Hematopoietic multipotent progenitor cell treated with erythropoietin and hydrocortisone succinate and interleukin-3 and kit ligand, for 17 days (in vitro differentiated cells): ENCODE data around the gene AHDC1.
"Not testable (repeated sequence)": the region's sequence is repeated elsewhere in the genome, so short reads cannot be mapped to it uniquely, and the experiment has no call there.

ENCODE experiments used
- DNase-seq: peaks from one replicate; pipeline ENCODE4 v3.0.0-alpha.2; 2015; ENCODE audit warnings: low spot score

AHDC1 gene

DNA sequence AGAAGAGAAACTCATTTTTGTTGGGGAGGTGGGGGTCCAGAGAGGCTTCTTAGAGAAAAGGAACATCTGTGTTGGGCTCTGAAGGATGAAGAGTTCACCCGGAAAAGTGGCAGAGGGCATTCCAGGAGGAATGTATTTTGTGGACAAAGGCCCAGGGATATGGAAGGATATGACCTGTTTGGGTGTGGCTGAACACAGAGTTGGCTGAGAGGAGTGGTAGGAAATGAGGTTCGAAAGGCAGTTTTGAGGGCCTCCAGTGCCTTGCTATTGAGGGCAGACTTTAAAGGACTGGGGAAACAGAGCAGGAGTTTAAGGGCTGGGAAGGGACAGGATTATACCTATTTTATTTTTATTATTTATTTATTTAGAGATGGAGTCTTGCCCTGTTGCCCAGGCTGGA lies 86.6 kb downstream of the AHDC1 start:
- DNase-seq, result no peak

DNA sequence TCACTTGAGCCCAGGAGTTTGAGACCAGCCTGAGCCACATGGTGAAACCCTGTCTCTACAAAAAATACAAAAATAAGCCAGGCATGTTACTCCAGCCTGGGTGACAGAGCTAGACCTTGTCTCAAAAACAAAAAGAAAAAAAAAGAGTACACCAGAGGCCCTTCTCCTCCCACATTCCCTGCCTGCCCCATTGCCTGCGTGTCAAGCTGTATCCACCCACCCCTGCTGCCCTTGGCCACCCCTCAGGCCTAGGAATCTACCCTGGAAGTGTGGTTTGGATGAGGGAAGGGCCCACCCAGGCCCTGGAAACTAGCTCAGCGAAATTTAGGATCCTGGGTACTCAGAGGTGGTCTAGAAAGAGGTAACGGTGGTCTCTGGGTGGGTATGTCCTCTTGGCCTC lies 88.3 kb downstream of the AHDC1 start:
- no peak for DNase-seq

DNA sequence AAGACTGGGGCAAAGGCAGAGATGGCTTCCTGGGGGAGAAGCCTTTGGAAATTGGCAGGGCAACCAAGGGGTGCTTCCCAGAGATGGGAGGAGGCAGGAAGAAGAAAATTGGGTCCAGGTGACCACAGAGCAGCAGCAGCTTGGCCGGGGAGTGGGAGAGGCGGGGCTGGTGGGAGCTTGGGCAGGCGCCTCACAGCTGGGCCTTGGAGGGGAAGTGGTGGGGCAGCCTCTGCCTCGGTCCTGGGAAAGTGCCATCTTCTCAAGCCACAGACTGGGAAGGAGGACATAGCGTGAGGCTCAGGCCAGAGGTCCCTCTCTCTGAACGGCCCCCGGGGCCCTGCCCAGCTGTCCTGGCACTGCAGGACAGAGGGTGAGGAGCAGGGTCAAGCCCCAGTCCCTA lies 90.0 kb downstream of the AHDC1 start:
- DNase-seq, result no peak

DNA sequence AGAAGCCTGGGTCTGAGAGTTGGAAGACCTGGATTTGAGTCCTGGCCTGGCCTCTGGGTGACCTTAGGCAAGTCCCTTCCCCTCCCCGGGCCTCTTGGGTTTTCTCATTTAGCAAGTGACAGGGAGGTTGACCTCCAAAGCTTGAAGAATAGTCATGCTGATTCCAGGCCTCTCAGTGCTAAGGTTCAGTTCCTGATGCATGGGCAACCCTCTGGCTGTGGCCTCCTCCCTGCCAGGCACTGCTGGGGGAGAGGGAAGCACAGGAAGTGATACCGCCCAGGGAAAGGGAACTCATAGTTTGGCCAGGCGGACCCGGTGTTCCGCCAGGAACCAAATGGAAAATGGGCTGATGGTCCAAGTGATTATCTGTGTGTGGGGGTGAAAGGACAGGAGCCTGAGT lies 90.4 kb downstream of the AHDC1 start:
- DNase-seq, result no peak

DNA sequence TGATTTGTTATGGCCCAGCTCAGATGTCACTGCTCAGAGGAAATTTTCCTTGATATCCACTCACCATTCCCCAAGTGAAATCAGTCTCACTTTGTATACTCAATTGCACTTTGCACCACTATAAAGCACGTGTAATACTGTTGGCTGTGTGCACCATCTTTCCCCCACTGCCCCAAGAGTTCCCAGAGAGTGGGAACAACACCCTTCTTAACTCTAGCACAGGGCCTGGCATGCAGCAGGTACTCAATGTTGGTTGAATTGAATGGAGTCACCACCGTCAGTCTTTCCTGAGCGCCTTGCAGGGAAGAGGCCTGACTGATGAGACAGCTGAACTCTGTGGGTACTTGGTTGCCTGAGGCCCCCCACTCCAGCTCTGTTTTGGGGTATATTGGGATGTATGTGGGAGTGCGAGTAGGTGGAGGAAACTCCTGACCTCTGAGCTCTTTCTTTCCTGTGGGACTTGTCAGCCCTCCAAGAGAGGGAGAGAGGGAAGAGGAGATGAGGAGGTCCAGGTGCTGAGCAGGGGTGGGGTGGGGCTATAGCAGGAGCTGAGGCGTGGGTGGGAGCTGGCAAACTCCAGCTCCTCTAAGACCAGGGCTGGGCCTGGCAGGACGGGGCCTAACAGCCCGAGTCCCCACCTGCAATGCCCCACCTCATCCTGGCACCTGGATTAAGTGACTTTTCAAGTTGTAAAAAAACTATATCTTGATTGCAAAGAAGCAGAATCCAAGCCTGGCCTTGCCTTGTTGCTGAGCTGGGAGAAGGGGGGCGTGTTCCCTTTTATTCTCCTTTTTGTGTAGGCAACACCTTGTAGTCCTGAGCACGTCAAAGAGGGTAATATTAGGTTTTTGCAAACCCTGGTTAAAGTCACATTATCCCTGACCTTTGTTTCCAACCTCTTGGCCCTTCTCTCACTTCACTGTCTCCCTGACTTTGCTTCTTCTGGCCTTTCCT lies 94.5 kb downstream of the AHDC1 start:
- DNase-seq, result no peak

DNA sequence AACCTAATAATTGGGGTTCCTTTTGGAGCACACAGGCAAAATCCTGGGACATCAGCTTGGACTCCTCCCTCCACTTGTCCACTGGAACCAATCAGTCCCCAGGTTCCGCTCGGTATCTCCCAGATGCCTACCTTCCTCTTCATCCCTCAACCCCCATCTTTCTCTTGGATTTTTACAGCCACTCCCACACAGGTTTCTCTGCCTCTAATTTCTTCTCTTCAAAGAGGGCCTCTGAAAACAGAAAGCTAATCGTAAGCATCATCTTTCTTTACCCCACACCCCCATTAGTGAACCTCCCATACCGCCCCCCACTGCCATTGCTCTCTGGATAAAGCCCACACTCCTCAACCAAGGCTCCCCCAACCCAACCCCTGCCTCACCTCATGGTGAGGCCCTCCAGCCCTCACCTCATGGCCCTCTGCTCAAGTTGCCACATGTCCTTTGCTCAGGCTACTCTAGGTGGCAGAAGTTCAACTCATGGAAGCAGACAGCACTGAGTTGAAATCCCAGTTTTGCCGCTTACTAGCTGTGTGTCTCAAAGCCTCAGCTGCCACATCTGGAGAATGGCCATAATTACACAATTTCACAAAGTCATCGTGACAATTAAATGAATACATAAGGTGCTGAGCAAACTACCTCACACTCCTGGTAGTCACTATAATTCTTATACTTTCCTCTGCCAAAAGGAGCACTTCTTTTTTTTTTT lies 95.8 kb downstream of the AHDC1 start:
- DNase-seq, result peak; percentile 44

DNA sequence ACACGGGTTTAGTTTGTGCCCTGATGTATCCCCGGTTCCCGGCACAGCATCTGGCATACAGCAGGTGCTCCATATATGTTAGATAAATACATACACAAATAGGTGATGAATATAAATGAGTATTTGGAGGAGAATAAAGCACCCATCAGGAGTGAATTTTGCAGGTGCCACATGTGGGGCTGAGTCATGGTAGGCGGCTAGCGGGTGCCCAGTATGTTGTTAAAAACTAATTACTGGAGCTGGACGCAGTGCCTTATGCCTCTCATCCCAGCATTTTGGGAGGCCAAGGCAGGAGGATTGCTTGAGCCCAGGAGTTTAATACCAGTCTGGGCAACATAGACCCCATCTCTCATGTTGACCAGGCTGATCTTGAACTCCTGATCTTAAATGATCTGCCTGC lies 97.2 kb downstream of the AHDC1 start:
- DNase-seq, result no peak

DNA sequence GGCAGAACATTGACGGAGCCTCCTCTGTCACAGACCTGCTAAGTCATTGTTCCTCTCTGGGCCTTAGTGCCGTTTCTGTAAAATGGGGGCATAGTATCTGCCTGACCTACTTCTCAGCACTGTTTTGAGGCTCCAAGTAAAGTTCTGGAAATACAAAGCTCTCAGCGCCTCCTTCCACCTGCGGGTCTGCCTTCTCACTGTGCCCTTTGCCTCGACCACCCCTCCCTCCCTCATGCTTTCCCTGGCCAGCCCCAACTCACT lies 98.6 kb downstream of the AHDC1 start:
- no peak for DNase-seq

DNA sequence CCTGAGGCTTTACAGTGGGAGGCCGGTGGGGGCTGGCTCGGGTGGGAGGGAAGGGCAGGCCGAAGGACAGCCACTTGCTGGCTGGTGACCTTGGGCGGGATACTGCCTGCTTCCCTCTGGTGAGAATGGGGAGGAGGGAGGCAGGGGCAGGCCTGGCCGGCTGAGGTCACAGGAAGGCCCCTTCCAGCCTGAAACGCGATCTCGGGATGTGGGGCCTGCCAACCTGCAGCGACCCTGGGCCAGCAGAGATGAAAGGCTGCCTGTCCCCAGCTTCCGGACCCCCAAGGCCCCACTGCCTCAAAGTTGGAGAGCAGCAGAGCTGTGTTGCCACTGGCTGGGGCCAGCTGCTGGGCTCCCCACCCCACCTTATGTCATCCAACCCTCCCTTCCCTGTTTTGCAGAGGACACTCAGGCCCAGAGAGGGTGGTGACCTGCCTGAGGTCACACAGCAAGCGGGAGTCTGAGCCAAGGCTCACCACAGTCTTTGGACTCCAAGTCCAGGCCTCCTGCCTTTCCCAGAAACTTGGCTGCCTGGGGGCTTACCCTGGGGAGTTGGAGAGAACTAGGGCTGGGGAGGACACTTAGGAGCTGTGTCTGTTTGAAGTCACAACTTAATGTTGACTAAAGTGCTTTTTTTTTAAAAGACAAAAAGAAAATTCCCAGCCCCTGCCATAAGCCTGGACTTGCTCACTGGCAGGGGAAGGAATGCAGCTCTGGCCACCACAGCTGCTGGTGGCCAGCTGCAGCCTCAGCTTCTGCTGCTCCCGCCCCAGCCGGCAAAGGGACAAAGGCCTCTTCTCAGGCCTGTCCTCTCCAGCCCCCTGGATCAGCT lies 99.1 kb downstream of the AHDC1 start:
- no peak for DNase-seq

DNA sequence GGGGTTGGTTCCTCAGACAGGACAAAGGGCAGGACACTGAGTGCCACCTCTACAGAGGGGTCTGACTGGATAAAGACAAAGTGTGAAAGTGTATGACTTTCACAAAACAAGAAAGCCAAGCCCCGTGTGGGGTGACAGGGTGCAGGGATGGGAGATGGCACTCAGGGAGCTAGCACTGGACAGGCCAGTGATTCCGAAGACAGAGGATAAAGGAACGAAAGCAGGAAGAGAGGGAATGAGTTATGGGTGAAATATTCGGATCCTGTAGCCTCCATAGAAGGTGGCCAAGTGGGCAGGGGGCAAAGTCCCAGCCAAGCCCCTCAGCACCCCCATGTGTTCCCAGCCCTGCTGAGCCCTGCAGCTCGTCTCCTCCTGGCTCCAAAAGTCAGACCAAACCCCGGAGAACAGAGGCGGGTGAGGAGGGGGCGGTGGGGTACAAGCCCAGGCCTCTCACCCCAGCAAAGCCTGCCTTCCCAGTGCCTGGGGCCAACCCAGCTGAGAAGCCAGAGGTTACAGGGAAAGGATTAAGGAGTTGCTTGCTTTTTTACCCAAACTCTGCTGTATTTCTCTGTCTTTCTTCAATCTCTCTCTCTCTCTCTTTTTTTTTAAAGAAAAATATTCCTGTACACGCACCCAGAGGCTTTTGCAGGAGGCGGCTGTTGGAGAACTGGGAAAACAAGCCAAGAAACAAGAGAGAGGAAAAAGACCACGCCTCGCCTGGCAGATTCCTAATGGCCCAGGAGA lies 99.9 kb downstream of the AHDC1 start:
- no peak for DNase-seq

DNA sequence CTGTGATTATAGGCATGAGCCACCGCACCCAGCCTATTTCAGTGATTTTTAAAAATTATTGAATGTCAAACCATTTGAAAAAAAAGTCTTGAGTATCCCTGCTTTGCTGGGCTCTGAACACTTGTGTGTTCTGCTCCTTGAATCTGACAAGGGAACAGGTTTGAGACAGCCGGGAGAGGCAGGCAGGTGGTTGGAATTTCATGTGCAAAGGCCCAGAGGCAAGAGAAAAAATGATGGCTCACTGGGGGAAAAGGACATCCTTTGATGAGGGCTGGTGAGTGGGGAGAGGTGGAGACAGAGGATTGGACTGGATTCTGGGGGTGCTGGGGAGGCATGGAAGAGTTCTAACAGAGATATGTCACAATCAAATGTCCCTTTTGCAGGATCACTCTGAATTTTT lies 100.9 kb downstream of the AHDC1 start:
- no peak for DNase-seq

DNA sequence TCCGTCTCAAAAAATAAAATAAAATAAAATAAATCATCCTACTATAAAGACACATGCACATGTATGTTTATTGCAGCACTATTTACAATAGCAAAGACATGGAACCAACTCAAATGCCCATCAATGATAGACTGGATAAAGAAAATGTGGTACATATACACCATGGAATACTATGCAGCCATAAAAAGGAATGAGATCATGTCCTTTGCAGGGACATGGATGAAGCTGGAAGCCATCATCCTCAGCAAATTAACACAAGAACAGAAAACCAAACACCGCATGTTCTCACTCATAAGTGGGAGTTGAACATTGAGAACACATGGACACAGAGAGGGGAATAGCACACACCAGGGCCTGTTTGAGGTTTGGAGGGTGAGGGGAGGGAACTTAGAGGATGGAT lies 102.8 kb downstream of the AHDC1 start:
- not testable (repeated sequence) for DNase-seq

DNA sequence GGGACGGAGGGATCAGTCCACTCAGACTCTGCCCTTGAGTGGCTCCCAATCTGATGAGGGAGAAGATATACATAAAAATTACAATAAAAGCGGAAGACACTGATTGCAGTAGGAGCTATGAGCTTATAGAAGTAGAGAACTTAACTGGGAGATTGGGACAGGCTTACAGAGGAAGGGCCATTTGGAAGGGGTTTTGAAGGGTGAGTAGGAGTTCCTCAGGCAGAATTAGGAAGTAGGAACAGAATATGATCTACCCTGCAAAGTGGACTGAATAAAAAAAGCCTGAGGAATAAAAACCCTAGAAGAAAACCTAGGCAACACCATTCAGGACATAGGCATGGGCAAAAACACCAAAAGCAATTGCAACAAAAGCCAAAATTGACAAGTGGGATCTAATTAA lies 104.8 kb downstream of the AHDC1 start:
- no peak for DNase-seq

DNA sequence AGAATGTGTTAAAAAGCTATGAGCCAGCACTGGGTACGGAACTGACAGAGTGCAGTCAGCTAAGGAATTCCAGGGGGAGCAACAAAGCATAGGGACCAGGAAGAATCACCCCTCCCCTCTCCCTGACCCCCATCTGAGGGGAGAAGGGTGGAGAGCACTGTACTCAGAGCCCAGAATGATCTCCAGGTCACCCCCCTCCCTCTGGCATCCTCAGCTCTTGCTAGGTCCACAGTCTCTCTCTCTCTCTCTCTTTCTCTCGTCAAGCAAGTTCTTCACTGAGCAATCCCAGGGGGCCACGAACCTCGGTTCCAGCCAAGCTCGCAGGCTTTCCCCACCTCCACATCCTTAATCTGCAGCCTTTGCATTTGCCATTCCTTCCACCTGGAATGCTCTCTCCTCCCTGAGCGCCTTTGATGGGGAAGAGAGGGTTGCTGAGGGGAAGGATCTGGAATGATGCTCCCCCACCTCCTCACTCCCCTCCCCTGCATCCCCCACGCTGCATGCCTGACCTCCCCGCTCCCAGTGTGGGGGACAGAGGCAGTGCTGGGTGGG lies 107.3 kb downstream of the AHDC1 start:
- no peak for DNase-seq

DNA sequence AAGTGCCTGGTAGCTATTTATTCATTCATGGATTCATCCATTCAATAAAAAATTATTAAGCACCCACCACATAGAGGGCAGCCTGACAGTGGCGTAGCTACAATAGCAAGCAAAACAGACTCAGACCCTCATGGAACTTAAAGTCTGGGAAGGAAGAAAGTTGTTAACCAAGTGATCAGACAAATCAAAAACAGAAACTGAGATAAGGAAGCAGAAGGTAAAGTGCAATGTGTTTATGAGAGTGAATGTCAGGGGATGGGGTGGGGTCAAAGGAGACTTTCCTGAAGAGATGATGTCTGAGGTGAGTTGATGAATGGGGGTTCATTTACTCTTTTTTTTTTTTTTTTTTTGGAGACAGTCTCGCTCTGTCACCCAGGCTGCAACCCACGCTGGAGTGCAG lies 111.1 kb downstream of the AHDC1 start:
- no peak for DNase-seq

DNA sequence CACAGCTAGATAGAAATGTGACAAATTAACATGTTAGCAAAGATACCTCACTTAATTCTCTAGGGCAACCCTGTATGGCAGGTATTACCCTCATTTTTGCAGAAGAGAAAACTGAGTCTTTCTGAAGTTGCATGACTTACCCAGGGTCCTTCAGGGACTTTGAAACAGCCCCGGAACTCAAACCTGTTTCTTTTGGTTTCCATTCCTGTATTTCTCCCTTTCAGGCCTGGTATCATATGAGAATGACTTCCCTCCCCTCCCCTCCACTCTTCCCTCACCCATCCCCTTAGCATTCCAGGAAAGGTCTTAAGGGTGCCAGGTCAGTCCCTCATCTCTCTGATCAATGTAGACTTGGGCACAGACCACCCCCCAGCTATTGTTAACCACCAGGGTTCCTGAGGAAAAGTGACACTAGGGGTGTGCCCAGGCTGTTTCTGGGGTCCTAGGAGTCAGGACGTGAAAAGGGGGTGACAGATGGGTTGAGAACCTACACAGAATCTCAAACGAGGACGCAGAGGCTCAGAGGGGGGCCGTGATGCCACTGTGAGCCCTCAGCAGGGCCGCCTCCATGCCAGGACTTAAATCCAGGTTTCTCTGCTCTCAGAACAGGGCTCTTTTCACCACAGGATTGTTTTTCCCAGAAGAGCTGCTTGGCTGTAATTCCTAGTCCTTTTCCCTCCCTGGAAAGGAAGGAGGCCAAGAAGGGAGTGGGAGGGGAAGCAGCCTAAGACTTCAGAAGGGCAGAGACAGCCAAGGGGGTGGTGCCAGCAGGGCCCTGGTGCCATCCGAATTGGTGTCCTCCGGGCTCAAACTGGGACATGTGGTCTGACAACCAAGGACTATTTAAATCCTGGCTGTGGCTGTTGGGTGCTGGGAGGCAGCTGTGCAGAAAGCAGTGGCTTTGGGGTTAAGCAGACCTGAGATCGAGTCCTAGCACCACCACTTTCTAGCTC lies 111.9 kb downstream of the AHDC1 start:
- no peak for DNase-seq

DNA sequence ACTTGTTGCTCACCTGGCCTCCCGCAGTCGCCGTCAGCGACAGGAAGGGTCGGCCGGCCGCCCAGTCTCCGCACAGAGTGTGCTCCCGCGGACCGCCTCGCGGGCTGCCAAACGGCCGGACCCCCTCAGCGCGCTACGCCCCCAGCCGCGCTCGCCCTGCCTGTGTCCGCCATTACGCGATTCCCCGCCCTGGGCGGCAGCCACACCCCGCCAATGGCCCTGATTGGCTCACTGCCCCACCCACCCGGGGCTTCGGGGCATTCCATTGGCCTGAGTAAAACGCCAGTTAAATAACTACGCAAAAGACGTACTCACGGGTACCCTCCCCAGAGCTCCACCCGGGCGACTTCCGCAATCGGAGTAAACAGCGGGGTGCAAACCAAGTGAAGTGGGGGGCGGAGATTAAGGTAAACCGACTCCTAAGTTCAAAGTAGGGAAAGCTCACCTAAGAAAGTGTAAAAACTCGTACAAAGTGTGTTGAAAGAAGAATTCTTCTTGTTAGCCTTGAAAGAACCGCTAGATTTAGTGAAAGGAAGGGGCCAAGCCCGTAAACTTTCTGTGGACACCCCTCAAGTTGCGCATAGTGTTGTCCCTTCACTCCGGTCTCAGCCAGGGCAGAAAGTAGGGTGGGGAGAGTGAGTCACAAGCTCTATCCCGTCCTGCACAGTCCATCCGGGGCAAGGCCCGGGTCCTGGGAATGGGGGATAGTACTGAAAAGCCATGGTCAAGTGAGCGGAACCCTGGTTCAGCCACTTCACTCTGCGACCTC lies 113.8 kb downstream of the AHDC1 start, which contains the start of gene WASF2:
TSS of gene WASF2 (minus strand) at position 195 of the 769 bp plus-strand sequence. CDS start 61,277 bp downstream, outside the sequence.
- peak; percentile 99 for DNase-seq

DNA sequence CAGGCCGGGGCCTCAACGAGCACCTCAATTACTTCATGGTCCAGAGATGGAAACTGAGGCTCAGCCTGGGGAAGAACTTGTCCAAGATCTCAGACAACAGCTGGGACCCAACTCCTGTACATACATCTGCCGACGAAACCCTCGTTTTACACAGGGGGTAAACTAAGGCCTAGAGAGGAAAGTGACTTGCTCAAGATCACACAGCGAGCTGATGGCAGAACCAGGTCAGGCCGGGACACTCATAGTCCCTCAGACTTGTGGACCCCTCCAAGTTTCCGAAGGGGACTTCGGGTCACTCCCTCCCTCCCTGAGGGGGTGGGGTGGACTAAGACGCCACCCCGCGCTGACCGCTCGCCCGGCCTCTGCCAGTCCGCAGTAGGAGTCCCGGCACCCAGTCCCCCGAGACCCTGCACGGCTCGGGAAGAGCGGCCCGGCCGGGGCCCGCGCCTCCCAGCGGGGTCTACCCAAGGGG lies 114.4 kb downstream of the AHDC1 start:
- peak; percentile 74 for DNase-seq
